H1 (cell line): ENCODE data around the gene PPCDC. TPM values are rescaled to one million over a fixed set of nuclear protein-coding genes. Genes with fewer than 3 reads are reported as not detected.

Source experiments
- CTCF ChIA-PET: fragments of 300-600 bp; sonication (Branson Sonifier 250); formaldehyde crosslinking; loops from one replicate; lab custom pipeline; 2021; ENCODE audit not compliant: partially characterized antibody; lab: Charles Lee
- POLR2A ChIA-PET: fragments of 300-600 bp; sonication (Branson Sonifier 250); formaldehyde crosslinking; loops from one replicate; lab custom pipeline; 2021; ENCODE audit warnings: inconsistent platforms; ENCODE audit not compliant: partially characterized antibody; lab: Charles Lee
- DNase-seq, 2 experiments: peaks; one replicate each; pipeline versions ENCODE4 v3.0.0 to v3.0.0-alpha.2; 2010 to 2022; ENCODE audit warnings: low spot score in 2 of 2, low read depth in 1 of 2, mixed read lengths in 1 of 2
- FAIRE-seq: peaks from 2 replicates; lab custom pipeline; 2011; peaks lifted over from hg19 to GRCh38; lab: Jason Lieb, UNC
- H2AFZ ChIP-seq: 2 replicates; pipeline ENCODE4 v1.8.1; 2012; ENCODE audit warnings: low read length, inconsistent platforms
- H2AK5ac ChIP-seq: 2 replicates; pipeline ENCODE4 v1.6.1; 2013; ENCODE audit warnings: low read depth, low read length
- H2BK120ac ChIP-seq: replicated peaks from 2 replicates; pipeline ENCODE3; 2013; ENCODE audit warnings: low read depth, low read length, inconsistent platforms
- H2BK12ac ChIP-seq: 2 replicates; pipeline ENCODE4 v1.6.1; 2013; ENCODE audit warnings: low read depth, low read length
- H2BK15ac ChIP-seq: 2 replicates; pipeline ENCODE4 v1.6.1; 2013; ENCODE audit warnings: low read length
- H2BK20ac ChIP-seq: 2 replicates; pipeline ENCODE4 v1.6.1; 2013; ENCODE audit warnings: low read length
- H2BK5ac ChIP-seq: 2 replicates; pipeline ENCODE4 v1.6.1; 2013; ENCODE audit warnings: low read depth, low read length
- H3K14ac ChIP-seq: 2 replicates; pipeline ENCODE4 v1.6.1; 2013; ENCODE audit warnings: inconsistent platforms; ENCODE audit not compliant: insufficient read length
- H3K18ac ChIP-seq: 2 replicates; pipeline ENCODE4 v1.6.1; 2013; ENCODE audit warnings: low read length; ENCODE audit errors: extremely low read depth
- H3K23ac ChIP-seq: 2 replicates; pipeline ENCODE4 v1.6.1; 2013; ENCODE audit warnings: inconsistent platforms; ENCODE audit not compliant: insufficient read length
- H3K23me2 ChIP-seq: 2 replicates; pipeline ENCODE4 v1.6.1; 2013; ENCODE audit warnings: low read depth, low read length
- H3K27ac ChIP-seq: 2 replicates; pipeline ENCODE4 v1.6.1; 2011; ENCODE audit warnings: low read depth, low read length, inconsistent platforms
- H3K27me3 ChIP-seq, 4 experiments: replicated peaks in 1 of 4; 1 replicate in 1 of 4; 2 replicates in 3 of 4; pipeline versions ENCODE4 v1.6.1 to v1.8.1; 2011 to 2013; ENCODE audit warnings: low read length in 3 of 4, mild to moderate bottlenecking in 3 of 4, inconsistent platforms in 2 of 4, mixed read lengths in 2 of 4, moderate library complexity in 1 of 4; ENCODE audit not compliant: control insufficient read depth in 3 of 4, insufficient read depth in 3 of 4; ENCODE audit errors: extremely low read depth in 1 of 4
- H3K36me3 ChIP-seq, 4 experiments: 2 replicates each; pipeline versions ENCODE4 v1.6.1 to v1.8.1; 2011 to 2013; ENCODE audit warnings: mild to moderate bottlenecking in 4 of 4, low read length in 3 of 4, moderate library complexity in 2 of 4, control low read depth in 1 of 4, inconsistent platforms in 1 of 4; ENCODE audit not compliant: insufficient read depth in 4 of 4, control insufficient read depth in 2 of 4
- H3K4ac ChIP-seq: replicated peaks from 2 replicates; pipeline ENCODE3; 2013; ENCODE audit warnings: low read length, low read depth, mixed read lengths, inconsistent platforms; ENCODE audit not compliant: insufficient read length
- H3K4me1 ChIP-seq, 4 experiments: replicated peaks in 1 of 4; 1 replicate in 1 of 4; 2 replicates in 3 of 4; pipeline versions ENCODE4 v1.6.1 to v1.8.1; 2011 to 2013; ENCODE audit warnings: low read length in 3 of 4, inconsistent platforms in 2 of 4, mixed read lengths in 1 of 4; ENCODE audit not compliant: insufficient read depth in 4 of 4, control insufficient read depth in 3 of 4
- H3K4me2 ChIP-seq, 2 experiments: 2 replicates each; pipeline versions ENCODE4 v1.6.1 to v1.8.1; 2011 to 2013; ENCODE audit warnings: low read depth in 2 of 2, low read length in 2 of 2, control low read depth in 1 of 2, inconsistent platforms in 1 of 2, mild to moderate bottlenecking in 1 of 2; ENCODE audit not compliant: insufficient read depth in 1 of 2
- H3K4me3 ChIP-seq, 4 experiments: fragments of 200-600, 300-600 bp in 1 of 4; sonication (generic), shearing (Covaris generic), sonication (Bioruptor Twin) in 1 of 4; 2 replicates each; pipeline versions ENCODE4 v1.5.1 to v1.8.1; 2011 to 2016; ENCODE audit warnings: low read length in 4 of 4, low read depth in 3 of 4, control low read depth in 2 of 4, inconsistent platforms in 2 of 4, mild to moderate bottlenecking in 2 of 4, mixed read lengths in 1 of 4, moderate library complexity in 1 of 4; ENCODE audit not compliant: insufficient read depth in 2 of 4; ENCODE audit errors: extremely low read depth in 1 of 4
- H3K56ac ChIP-seq: replicated peaks from 2 replicates; pipeline ENCODE3; 2013; ENCODE audit warnings: low read depth, mild to moderate bottlenecking, mixed read lengths, low read length, inconsistent platforms; ENCODE audit not compliant: insufficient read length
- H3K79me1 ChIP-seq: 2 replicates; pipeline ENCODE4 v1.6.1; 2013; ENCODE audit warnings: low read depth, low read length, control low read depth
- H3K79me2 ChIP-seq, 2 experiments: 2 replicates each; pipeline versions ENCODE4 v1.6.1 to v1.8.1; 2012 to 2013; ENCODE audit warnings: low read length in 2 of 2, mild to moderate bottlenecking in 2 of 2, inconsistent platforms in 1 of 2; ENCODE audit not compliant: insufficient read depth in 2 of 2, control insufficient read depth in 1 of 2
- H3K9ac ChIP-seq, 4 experiments: replicated peaks in 1 of 4; 1 replicate in 1 of 4; 2 replicates in 3 of 4; pipeline versions ENCODE4 v1.6.1 to v1.8.1; 2011 to 2013; ENCODE audit warnings: low read depth in 3 of 4, low read length in 3 of 4, control low read depth in 2 of 4, mild to moderate bottlenecking in 2 of 4, moderate library complexity in 2 of 4, inconsistent platforms in 1 of 4; ENCODE audit errors: extremely low read depth in 1 of 4
- H3K9me3 ChIP-seq, 2 experiments: 2 replicates each; pipeline versions ENCODE4 v1.6.1 to v1.8.1; 2012 to 2013; ENCODE audit warnings: mild to moderate bottlenecking in 2 of 2, moderate library complexity in 2 of 2, control low read depth in 1 of 2, inconsistent platforms in 1 of 2, low read depth in 1 of 2, low read length in 1 of 2, mixed read lengths in 1 of 2; ENCODE audit not compliant: insufficient read depth in 2 of 2
- H4K20me1 ChIP-seq, 2 experiments: replicated peaks in 1 of 2; 2 replicates each; pipeline versions ENCODE3 to v1.8.1; 2011 to 2013; ENCODE audit warnings: inconsistent platforms in 2 of 2, low read length in 2 of 2, mild to moderate bottlenecking in 1 of 2; ENCODE audit not compliant: insufficient read depth in 2 of 2, control insufficient read depth in 1 of 2
- H4K5ac ChIP-seq: 2 replicates; pipeline ENCODE4 v1.6.1; 2013; ENCODE audit warnings: low read length, low read depth, mixed read lengths, inconsistent platforms; ENCODE audit not compliant: insufficient read length
- H4K8ac ChIP-seq: 2 replicates; pipeline ENCODE4 v1.8.0; 2013; ENCODE audit warnings: mild to moderate bottlenecking, moderate library complexity, low read length, inconsistent platforms; ENCODE audit not compliant: insufficient read depth; ENCODE audit errors: extremely low read depth
- H4K91ac ChIP-seq: replicated peaks from 2 replicates; pipeline ENCODE3; 2013; ENCODE audit warnings: low read length, mixed read lengths, inconsistent platforms; ENCODE audit not compliant: insufficient read length
- BRCA1 ChIP-seq: IDR thresholded peaks from 2 replicates; pipeline ENCODE4 v1.6.1; 2012; ENCODE audit warnings: low read depth, low read length, improper control_type of control experiment
- RAD21 ChIP-seq, 2 experiments: IDR thresholded peaks in 1 of 2; conservative IDR thresholded peaks in 1 of 2; 2 replicates each; pipeline ENCODE4 v1.6.1; 2011; ENCODE audit warnings: low read depth in 2 of 2, low read length in 2 of 2, improper control_type of control experiment in 1 of 2, inconsistent platforms in 1 of 2, mild to moderate bottlenecking in 1 of 2, moderate library complexity in 1 of 2
- WGBS, 2 experiments: shearing (Covaris generic) in 1 of 2; methylation state at CpG; one replicate each; pipeline versions ENCODE4 v1.1.6 to v1.1.7; 2013 to 2015; ENCODE audit warnings: low lambda C conversion rate in 2 of 2, mixed read lengths in 2 of 2, inconsistent platforms in 1 of 2, low coverage in 1 of 2, missing lambda C conversion rate in 1 of 2; ENCODE audit not compliant: insufficient replicate concordance in 2 of 2, insufficient coverage in 1 of 2, insufficient read length in 1 of 2; ENCODE audit errors: extremely low coverage in 1 of 2, missing lambda C conversion rate in 1 of 2; 5-methylcytosine and 5-hydroxymethylcytosine counted together
- polyA plus RNA-seq, 7 experiments: library from polyadenylated mRNA; depleted of rRNA in 3 of 7; stranded (reverse) in 5 of 7; unstranded in 2 of 7; fragments of >200 nt in 5 of 7; fragments of 200-250 nt in 2 of 7; gene quantifications; 1 replicate in 5 of 7; 2 replicates in 1 of 7; 4 replicates in 1 of 7; pipeline versions ENCODE4 v1.2.1 to v1.2.3, GENCODE V29; 2011 to 2013; ENCODE audit warnings: missing spikeins in 2 of 7, mixed read lengths in 2 of 7
- total RNA-seq: library from RNA; stranded (reverse); fragmentation: NEBNext Ultra II Directional; extraction: Animal tissue kit (Norgen Biotek cat#: 25700); gene quantifications from 2 replicates; pipeline ENCODE4 v1.2.1, GENCODE V29; 2021

Gene PPCDC
- total and polyA plus RNA-seq, 2 of the 8 experiments (the other 6 are each of a cell fraction or from before 2014, with no cell fraction given) = 11.3 to 29.7 TPM

DNA sequence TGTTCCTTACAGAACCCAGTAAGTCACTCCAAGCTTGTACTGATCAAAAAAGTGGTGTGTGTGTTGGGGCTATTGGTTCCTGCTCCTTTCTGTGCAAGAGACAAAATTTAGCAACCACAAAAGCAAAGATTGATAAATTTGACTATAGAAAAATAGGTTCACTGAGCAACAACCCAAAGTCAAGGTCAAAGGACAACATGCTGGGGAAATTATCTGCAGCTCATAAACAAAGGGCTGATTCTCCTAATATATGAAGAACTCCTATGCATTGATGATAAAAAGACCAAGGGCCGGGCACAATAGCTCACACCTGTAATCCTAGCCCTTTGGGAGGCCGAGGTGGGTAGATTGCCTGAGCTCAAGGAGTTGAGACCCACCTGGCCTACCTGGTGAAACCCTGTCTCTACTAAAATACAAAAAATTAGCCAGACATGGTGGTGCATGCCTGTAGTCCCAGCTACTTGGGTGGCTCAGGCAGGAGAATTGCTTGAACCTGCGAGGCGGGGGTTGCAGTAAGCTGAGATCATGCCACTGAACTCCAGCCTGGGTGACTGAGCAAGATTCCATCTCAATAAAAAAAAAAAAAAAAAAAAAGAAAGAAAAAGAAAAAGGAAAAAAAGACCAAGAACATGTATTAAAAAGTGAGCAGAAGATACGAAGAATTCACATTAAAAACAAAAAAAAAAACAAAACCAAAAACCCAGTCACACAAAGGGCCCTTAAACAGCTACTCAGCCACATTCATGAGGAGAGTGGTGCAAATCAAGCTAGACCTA is 29.8 kb downstream of the PPCDC start:
- Histone ChIP-seq H3K23ac (no peak overlapping the region), H3K4me2 (no peak overlapping the region), H2BK120ac (no peak overlapping the region), H3K79me1 (no peaks in the 10 kb centered on the region), H3K4ac (no peak overlapping the region), H3K4me1 (no peaks in the 10 kb centered on the region), H4K5ac (no peak overlapping the region), H3K9me3 (no peaks in the 10 kb centered on the region), H3K23me2 (no peaks in the 10 kb centered on the region), H2BK5ac (no peak overlapping the region), H3K4me3 (no peak overlapping the region), H3K27me3 (no peaks in the 10 kb centered on the region), H2BK20ac (no peak overlapping the region), H2BK12ac (no peak overlapping the region), H3K18ac (no peak overlapping the region), H3K36me3 (no peaks in the 10 kb centered on the region; a peak in 1 of 8 replicates), H3K79me2 (no peaks in the 10 kb centered on the region), H2AK5ac (no peak overlapping the region), H2AFZ (no peak overlapping the region), H3K9ac (no peak overlapping the region), H3K27ac (no peak overlapping the region), H4K20me1 (peaks cover 0 to 6% of the 10 kb centered on the region in 2 experiments), H4K91ac (no peak overlapping the region), H3K56ac (no peak overlapping the region), H2BK15ac (no peak overlapping the region), H4K8ac (no peak overlapping the region), H3K14ac (no peak overlapping the region)
- WGBS, 2 experiments = 89% methylated on average over 4 of the region's 5 CpGs; no CpG with 5 or more reads in 1 of the 2 experiments
- DNase-seq (no peak), FAIRE-seq (no peak)
- ChIA-PET POLR2A (interaction anchor here (0.7 to 1.3 kb wide), 3 partner anchors 10 to 201 kb away, joined by 3 read pairs; no protein-coding TSS in a partner anchor), CTCF (interaction anchor here (0.7 to 1.7 kb wide), 4 partner anchors 13 to 255 kb away, joined by 3 to 7 read pairs (median 4); no protein-coding TSS in a partner anchor)
- TF ChIP-seq RAD21 (IDR thresholded peaks at IDR 0.05 in 1 of 2, conservative IDR thresholded peaks at IDR 0.05 in 1 of 2; ENCODE audit: low read depth in 2 of 2, low read length in 2 of 2) (no peak), BRCA1 (no peak)
